ENCODE results near the gene ARMS2.

The ARMS2 gene

GRCh38 chr10:122467701-122468100, 13.2 kb downstream of the ARMS2 start:
- ATAC-seq (replicated peaks; ENCODE audit: extremely low read depth, poor library complexity, severe bottlenecking) (no peak), DNase-seq (ENCODE audit: low spot score in 2 of 2) (no peak)
- H3K27ac Mint-ChIP-seq (ENCODE audit: low read depth): no peak overlapping the region
- peaks cover 81% of the 10 kb centered on the region for H3K27me3 Mint-ChIP-seq
- H3K36me3 Mint-ChIP-seq (ENCODE audit: insufficient read depth): no peaks in the 10 kb centered on the region
- H3K4me1 Mint-ChIP-seq: peaks cover 5% of the 10 kb centered on the region
- H3K4me3 Mint-ChIP-seq: no peak overlapping the region
- H3K9me3 Mint-ChIP-seq: no peaks in the 10 kb centered on the region

DNA sequence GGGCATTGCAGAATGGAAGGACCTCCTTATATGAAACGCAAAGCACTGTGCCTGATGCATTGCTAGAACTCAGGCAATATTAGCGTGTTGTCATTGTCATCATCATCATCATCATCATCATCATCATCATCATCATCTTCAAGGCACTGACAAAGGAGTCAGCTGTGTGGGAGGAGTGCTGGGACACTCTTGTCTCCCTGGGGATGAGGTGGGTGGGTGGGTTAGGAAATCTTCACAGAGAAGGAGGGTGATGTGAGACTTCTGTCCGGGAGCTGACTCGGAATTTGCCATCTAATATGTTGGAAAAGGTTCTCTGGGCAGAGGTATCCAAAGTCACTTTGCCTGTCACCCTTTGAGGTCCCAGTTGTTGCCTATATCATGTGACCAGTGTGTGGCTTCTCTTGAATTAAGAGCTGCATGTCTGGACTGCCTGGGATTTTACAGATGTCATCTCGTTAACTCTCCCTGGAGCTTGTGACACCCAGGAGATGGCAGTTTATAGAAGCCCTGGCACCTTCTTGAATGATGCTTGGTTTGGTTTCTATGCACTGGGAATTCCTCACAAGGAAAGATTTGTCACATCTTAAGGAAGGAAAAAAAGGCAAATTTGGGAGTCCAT, 14.0 kb downstream of the ARMS2 start:
- no peak for DNase-seq (ENCODE audit: low spot score in 2 of 2)
- ATAC-seq (replicated peaks; ENCODE audit: extremely low read depth, poor library complexity, severe bottlenecking): no peak
- Mint-ChIP-seq H3K4me1 (no peaks in the 10 kb centered on the region), H3K9me3 (no peaks in the 10 kb centered on the region), H3K4me3 (no peak overlapping the region), H3K27ac (ENCODE audit: low read depth) (no peak overlapping the region), H3K36me3 (ENCODE audit: insufficient read depth) (no peaks in the 10 kb centered on the region), H3K27me3 (peaks cover 74% of the 10 kb centered on the region)

- Mint-ChIP-seq H3K9me3 (no peaks in the 10 kb centered on the region), H3K27ac (ENCODE audit: low read depth) (no peak overlapping the region), H3K36me3 (ENCODE audit: insufficient read depth) (no peaks in the 10 kb centered on the region), H3K4me1 (peaks cover 1% of the 10 kb centered on the region), H3K4me3 (no peak overlapping the region), H3K27me3 (peaks cover 71% of the 10 kb centered on the region)
- DNase-seq (ENCODE audit: low spot score in 2 of 2) (no peak), ATAC-seq (replicated peaks; ENCODE audit: extremely low read depth, poor library complexity, severe bottlenecking) (no peak)
These were observed 14.7 kb downstream of the ARMS2 start for GRCh38 chr10:122468926-122469781.

DNA sequence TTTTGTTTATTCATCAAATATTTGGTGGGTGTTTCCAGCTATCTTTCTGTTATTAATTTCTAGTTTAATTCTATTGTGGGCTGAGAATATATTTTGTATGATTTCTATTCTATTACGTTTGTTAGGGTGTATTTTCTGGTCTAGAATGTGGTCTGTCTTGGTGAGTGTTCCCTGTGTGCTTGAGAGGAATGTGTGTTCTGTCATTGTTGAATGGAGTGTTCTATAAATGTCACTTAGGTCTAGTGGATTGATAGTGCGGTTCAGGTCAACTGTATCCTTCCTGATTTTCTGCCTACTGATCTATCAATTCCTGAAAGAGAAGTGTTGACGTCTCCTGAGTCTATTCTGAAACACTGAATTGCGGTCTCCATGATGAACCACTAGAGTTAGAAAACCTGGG, 15.4 kb downstream of the ARMS2 start:
- Mint-ChIP-seq H3K27ac (ENCODE audit: low read depth) (no peak overlapping the region), H3K4me3 (no peak overlapping the region), H3K36me3 (ENCODE audit: insufficient read depth) (no peaks in the 10 kb centered on the region), H3K27me3 (peaks cover 70% of the 10 kb centered on the region), H3K9me3 (no peaks in the 10 kb centered on the region), H3K4me1 (peaks cover 6% of the 10 kb centered on the region)
- DNase-seq (ENCODE audit: low spot score in 2 of 2) (no peak), ATAC-seq (replicated peaks; ENCODE audit: extremely low read depth, poor library complexity, severe bottlenecking) (no peak)

DNA sequence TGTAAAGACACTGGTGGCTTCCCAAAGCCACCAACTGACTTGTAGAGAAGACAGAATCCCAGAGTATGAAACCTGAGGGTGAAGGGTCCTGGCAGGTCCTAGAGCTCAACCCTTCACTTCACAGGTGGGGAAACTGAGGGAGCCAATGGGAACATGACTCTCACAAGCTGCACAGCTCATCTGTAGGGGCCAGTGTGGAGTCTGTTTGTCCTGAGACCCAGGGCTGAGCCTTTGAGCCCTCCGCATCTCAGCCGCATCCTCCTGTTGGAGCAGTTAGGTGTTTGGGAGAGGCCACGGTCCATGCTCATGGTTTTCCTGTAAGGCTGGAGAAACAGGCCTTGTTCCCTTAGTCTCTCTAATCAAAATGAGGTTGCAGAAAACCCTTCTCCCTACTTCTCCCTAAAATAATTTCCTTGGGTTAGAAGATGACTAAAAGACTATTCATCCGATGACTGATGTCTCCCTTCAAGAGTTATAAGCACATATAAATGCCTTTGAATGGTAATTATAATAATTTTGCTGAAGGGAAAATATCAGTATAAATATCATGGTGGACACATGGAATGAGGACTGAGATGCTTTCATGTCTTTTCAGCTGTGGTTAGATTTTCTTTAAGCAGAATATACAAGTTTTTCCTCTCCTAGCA, 17.2 kb downstream of the ARMS2 start:
- H3K9me3 Mint-ChIP-seq: no peaks in the 10 kb centered on the region
- peaks cover 6% of the 10 kb centered on the region for H3K4me1 Mint-ChIP-seq
- DNase-seq (ENCODE audit: low spot score in 2 of 2) (no peak), ATAC-seq (replicated peaks; ENCODE audit: extremely low read depth, poor library complexity, severe bottlenecking) (no peak)
- H3K4me3 Mint-ChIP-seq: no peak overlapping the region
- H3K27me3 Mint-ChIP-seq: peaks cover 68% of the 10 kb centered on the region
- no peak overlapping the region for H3K27ac Mint-ChIP-seq (ENCODE audit: low read depth)
- no peaks in the 10 kb centered on the region for H3K36me3 Mint-ChIP-seq (ENCODE audit: insufficient read depth)

GRCh38 chr10:122473116-122473515, 18.7 kb downstream of the ARMS2 start:
- H3K27me3 Mint-ChIP-seq: peaks cover 53% of the 10 kb centered on the region
- no peaks in the 10 kb centered on the region for H3K9me3 Mint-ChIP-seq
- H3K27ac Mint-ChIP-seq (ENCODE audit: low read depth): no peak overlapping the region
- ATAC-seq (replicated peaks; ENCODE audit: extremely low read depth, poor library complexity, severe bottlenecking) (no peak), DNase-seq (ENCODE audit: low spot score in 2 of 2) (no peak)
- no peak overlapping the region for H3K4me3 Mint-ChIP-seq
- H3K4me1 Mint-ChIP-seq: peaks cover 6% of the 10 kb centered on the region
- no peaks in the 10 kb centered on the region for H3K36me3 Mint-ChIP-seq (ENCODE audit: insufficient read depth)

- ATAC-seq (replicated peaks; ENCODE audit: extremely low read depth, poor library complexity, severe bottlenecking): no peak
- H3K9me3 Mint-ChIP-seq: no peaks in the 10 kb centered on the region
- no peak overlapping the region for H3K27ac Mint-ChIP-seq (ENCODE audit: low read depth)
These were observed 19.8 kb downstream of the ARMS2 start for GRCh38 chr10:122474131-122474818.

GRCh38 chr10:122475100-122475499, 20.6 kb downstream of the ARMS2 start:
- H3K4me1 Mint-ChIP-seq: peaks cover 6% of the 10 kb centered on the region
- no peaks in the 10 kb centered on the region for H3K9me3 Mint-ChIP-seq
- no peak overlapping the region for H3K4me3 Mint-ChIP-seq
- no peaks in the 10 kb centered on the region for H3K36me3 Mint-ChIP-seq (ENCODE audit: insufficient read depth)
- DNase-seq (ENCODE audit: low spot score in 2 of 2) (no peak), ATAC-seq (replicated peaks; ENCODE audit: extremely low read depth, poor library complexity, severe bottlenecking) (no peak)
- no peak overlapping the region for H3K27ac Mint-ChIP-seq (ENCODE audit: low read depth)
- peaks cover 50% of the 10 kb centered on the region for H3K27me3 Mint-ChIP-seq

More at GRCh38 chr10:122474131-122474818, 19.8 kb downstream of the ARMS2 start:
- H3K36me3 Mint-ChIP-seq (ENCODE audit: insufficient read depth): no peaks in the 10 kb centered on the region
- no peak for DNase-seq (ENCODE audit: low spot score in 2 of 2)
- H3K27me3 Mint-ChIP-seq: peaks cover 49% of the 10 kb centered on the region
- H3K4me3 Mint-ChIP-seq: no peak overlapping the region
- H3K4me1 Mint-ChIP-seq: peaks cover 6% of the 10 kb centered on the region

- no peaks in the 10 kb centered on the region for H3K36me3 Mint-ChIP-seq (ENCODE audit: insufficient read depth)
- DNase-seq (ENCODE audit: low spot score in 2 of 2) (no peak), ATAC-seq (replicated peaks; ENCODE audit: extremely low read depth, poor library complexity, severe bottlenecking) (no peak)
- H3K9me3 Mint-ChIP-seq: no peaks in the 10 kb centered on the region
- no peak overlapping the region for H3K27ac Mint-ChIP-seq (ENCODE audit: low read depth)
- peaks cover 50% of the 10 kb centered on the region for H3K27me3 Mint-ChIP-seq
- peaks cover 6% of the 10 kb centered on the region for H3K4me1 Mint-ChIP-seq
- H3K4me3 Mint-ChIP-seq: no peak overlapping the region
These were observed 21.3 kb downstream of the ARMS2 start for GRCh38 chr10:122475591-122476332.

DNA sequence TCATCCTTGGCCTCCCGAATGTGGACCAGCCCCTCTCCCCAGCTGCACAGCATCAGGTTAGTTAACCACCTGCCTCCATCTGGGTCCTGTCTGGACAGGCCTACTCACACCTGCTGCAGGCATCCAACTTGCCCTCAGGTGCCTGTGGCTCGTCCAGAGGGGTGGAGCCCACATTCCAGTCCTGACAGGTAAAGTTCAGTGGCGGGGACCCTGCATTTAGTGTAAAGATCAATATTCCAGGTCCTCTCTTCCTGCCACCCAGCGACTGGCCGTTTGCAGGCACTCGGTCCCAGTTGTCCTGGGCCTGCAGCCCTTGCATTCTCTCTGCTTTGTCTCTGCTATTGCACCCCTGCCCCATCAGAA, 21.9 kb downstream of the ARMS2 start:
- Mint-ChIP-seq H3K36me3 (ENCODE audit: insufficient read depth) (peaks cover under 1% of the 10 kb centered on the region), H3K4me3 (no peak overlapping the region), H3K27me3 (peaks cover 50% of the 10 kb centered on the region), H3K9me3 (no peaks in the 10 kb centered on the region), H3K4me1 (peaks cover 6% of the 10 kb centered on the region), H3K27ac (ENCODE audit: low read depth) (no peak overlapping the region)
- DNase-seq (ENCODE audit: low spot score in 2 of 2) (no peak), ATAC-seq (replicated peaks; ENCODE audit: extremely low read depth, poor library complexity, severe bottlenecking) (no peak)

GRCh38 chr10:122477436-122477835, 23.0 kb downstream of the ARMS2 start:
- no peaks in the 10 kb centered on the region for H3K9me3 Mint-ChIP-seq
- no peak overlapping the region for H3K27ac Mint-ChIP-seq (ENCODE audit: low read depth)
- DNase-seq (ENCODE audit: low spot score in 2 of 2): no peak
- H3K27me3 Mint-ChIP-seq: peaks cover 53% of the 10 kb centered on the region
- H3K4me1 Mint-ChIP-seq: peaks cover 6% of the 10 kb centered on the region
- peaks cover 1% of the 10 kb centered on the region for H3K36me3 Mint-ChIP-seq (ENCODE audit: insufficient read depth)
- no peak for ATAC-seq (replicated peaks; ENCODE audit: extremely low read depth, poor library complexity, severe bottlenecking)
- no peak overlapping the region for H3K4me3 Mint-ChIP-seq

DNA sequence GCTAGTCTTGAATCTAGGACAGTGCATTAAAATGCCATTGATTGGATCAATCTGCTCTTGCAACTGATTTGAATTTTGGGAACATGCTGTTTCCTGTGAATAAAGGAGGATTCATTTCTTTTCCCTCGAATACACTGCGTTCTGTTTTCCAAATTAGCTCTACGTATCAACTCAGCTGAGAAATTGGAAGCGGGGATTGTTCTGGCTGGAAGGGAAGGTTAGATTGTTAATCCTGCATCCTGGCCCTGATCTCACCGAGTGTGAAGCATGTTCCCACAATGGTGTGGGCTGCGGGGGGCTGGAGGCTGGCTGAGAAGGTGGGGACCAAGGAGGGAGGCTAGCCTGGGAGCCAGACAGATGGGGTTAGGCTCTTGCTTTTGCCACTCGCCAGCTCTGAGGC, 24.5 kb downstream of the ARMS2 start:
- ATAC-seq (replicated peaks; ENCODE audit: extremely low read depth, poor library complexity, severe bottlenecking): no peak
- Mint-ChIP-seq H3K4me3 (no peak overlapping the region), H3K4me1 (peaks cover 6% of the 10 kb centered on the region), H3K27me3 (peaks cover 51% of the 10 kb centered on the region), H3K36me3 (ENCODE audit: insufficient read depth) (peaks cover 1% of the 10 kb centered on the region), H3K27ac (ENCODE audit: low read depth) (no peak overlapping the region), H3K9me3 (no peaks in the 10 kb centered on the region)
- no peak for DNase-seq (ENCODE audit: low spot score in 2 of 2)

Data from central memory CD8-positive, alpha-beta T cell (primary cell).